Measurements from ENCODE around the gene PDZD4.

The PDZD4 gene

GRCh38 chrX:153864101-153864500 is 33.8 kb upstream of the PDZD4 start:
- TF ChIP-seq GATA1 (IDR thresholded peaks at IDR 0.05; ENCODE audit: low read depth, low read length), result no peak
- TF ChIP-seq POLR2A (IDR thresholded peaks at IDR 0.05; ENCODE audit: low read length), result no peak
- no peak for DNase-seq

GRCh38 chrX:153863251-153863991 is 33.1 kb upstream of the PDZD4 start:
- no peak for DNase-seq
- TF ChIP-seq GATA1 (IDR thresholded peaks at IDR 0.05; ENCODE audit: low read depth, low read length), result no peak

GRCh38 chrX:153862369-153863250 is 32.3 kb upstream of the PDZD4 start:
- no peak for DNase-seq
- TF ChIP-seq POLR2A (IDR thresholded peaks at IDR 0.05; ENCODE audit: low read length) (no peak), GATA1 (IDR thresholded peaks at IDR 0.05; ENCODE audit: low read depth, low read length) (no peak)

- TF ChIP-seq GATA1 (IDR thresholded peaks at IDR 0.05; ENCODE audit: low read depth, low read length) (no peak), POLR2A (IDR thresholded peaks at IDR 0.05; ENCODE audit: low read length) (no peak)
- no peak for DNase-seq
Measured at GRCh38 chrX:153861733-153862310, 31.5 kb upstream of the PDZD4 start.

GRCh38 chrX:153861151-153861550 is 30.8 kb upstream of the PDZD4 start:
- no peak for TF ChIP-seq POLR2A (IDR thresholded peaks at IDR 0.05; ENCODE audit: low read length)
- TF ChIP-seq GATA1 (IDR thresholded peaks at IDR 0.05; ENCODE audit: low read depth, low read length), result no peak
- no peak for DNase-seq

- TF ChIP-seq POLR2A (IDR thresholded peaks at IDR 0.05; ENCODE audit: low read length) (no peak), GATA1 (IDR thresholded peaks at IDR 0.05; ENCODE audit: low read depth, low read length) (no peak)
- no peak for DNase-seq
Measured at GRCh38 chrX:153857348-153857903, 27.1 kb upstream of the PDZD4 start.

- DNase-seq, result no peak
- TF ChIP-seq POLR2A (IDR thresholded peaks at IDR 0.05; ENCODE audit: low read length), result no peak
- no peak for TF ChIP-seq GATA1 (IDR thresholded peaks at IDR 0.05; ENCODE audit: low read depth, low read length)
Measured at GRCh38 chrX:153854702-153855101, 24.4 kb upstream of the PDZD4 start.

GRCh38 chrX:153853902-153854267 is 23.5 kb upstream of the PDZD4 start:
- TF ChIP-seq GATA1 (IDR thresholded peaks at IDR 0.05; ENCODE audit: low read depth, low read length), result no peak
- no peak for DNase-seq

- DNase-seq, result no peak
- TF ChIP-seq POLR2A (IDR thresholded peaks at IDR 0.05; ENCODE audit: low read length) (no peak), GATA1 (IDR thresholded peaks at IDR 0.05; ENCODE audit: low read depth, low read length) (no peak)
Measured at GRCh38 chrX:153853180-153853901, 23.0 kb upstream of the PDZD4 start.

GRCh38 chrX:153851981-153852380 is 21.6 kb upstream of the PDZD4 start:
- DNase-seq, result no peak
- no peak for TF ChIP-seq GATA1 (IDR thresholded peaks at IDR 0.05; ENCODE audit: low read depth, low read length)
- TF ChIP-seq POLR2A (IDR thresholded peaks at IDR 0.05; ENCODE audit: low read length), result no peak

GRCh38 chrX:153848325-153848724 is 18.0 kb upstream of the PDZD4 start:
- DNase-seq, result no peak
- TF ChIP-seq POLR2A (IDR thresholded peaks at IDR 0.05; ENCODE audit: low read length), result no peak
- no peak for TF ChIP-seq GATA1 (IDR thresholded peaks at IDR 0.05; ENCODE audit: low read depth, low read length)

GRCh38 chrX:153845842-153846241 is 15.5 kb upstream of the PDZD4 start:
- no peak for DNase-seq
- TF ChIP-seq GATA1 (IDR thresholded peaks at IDR 0.05; ENCODE audit: low read depth, low read length), result no peak
- no peak for TF ChIP-seq POLR2A (IDR thresholded peaks at IDR 0.05; ENCODE audit: low read length)

- DNase-seq, result no peak
- no peak for TF ChIP-seq POLR2A (IDR thresholded peaks at IDR 0.05; ENCODE audit: low read length)
- TF ChIP-seq GATA1 (IDR thresholded peaks at IDR 0.05; ENCODE audit: low read depth, low read length), result no peak
Measured at GRCh38 chrX:153845195-153845594, 14.9 kb upstream of the PDZD4 start.

All from erythroblast (primary cell).